SK-N-SH (cell line): ENCODE measurements around the gene OGFOD3. TPM values are rescaled to one million over a fixed set of nuclear protein-coding genes. Genes with fewer than 3 reads are reported as not detected.

ENCODE experiments used
- CTCF ChIA-PET: fragments of 300-600, 350-600 bp; formaldehyde crosslinking; extraction: SDS; loops from one replicate; lab custom pipeline; 2021; lab: Yijun Ruan, JAX
- POLR2A ChIA-PET: fragments of 350-600 bp; sonication (Branson Sonifier 250); formaldehyde crosslinking; extraction: SDS; loops from one replicate; lab custom pipeline; 2020; ENCODE audit warnings: antibody characterized with exemption, inconsistent platforms; lab: Yijun Ruan, JAX
- DNase-seq: peaks from one replicate; pipeline ENCODE4 v3.0.0; 2012
- H2AFZ ChIP-seq: fragments of 200-600 bp; sonication (generic); 2 replicates; pipeline ENCODE4 v1.8.1; 2016; ENCODE audit warnings: antibody characterized with exemption, mild to moderate bottlenecking, low read depth
- H3F3A ChIP-seq: fragments of 200-600 bp; sonication (generic); replicated peaks from 2 replicates; pipeline ENCODE3; 2016; ENCODE audit warnings: antibody characterized with exemption, mild to moderate bottlenecking; ENCODE audit not compliant: insufficient read depth
- H3K27ac ChIP-seq, 2 experiments: fragments of 200-500 bp in 1 of 2; fragments of 200-600 bp in 1 of 2; sonication (Bioruptor generic) in 1 of 2; sonication (generic), shearing (Covaris generic) in 1 of 2; 2 replicates each; pipeline versions ENCODE4 v1.5.1 to v1.6.1; 2014 to 2016; ENCODE audit warnings: low read depth in 2 of 2, inconsistent platforms in 1 of 2, low read length in 1 of 2, mild to moderate bottlenecking in 1 of 2, mixed read lengths in 1 of 2
- H3K27me3 ChIP-seq: fragments of 200-600 bp; sonication (generic), shearing (Covaris generic); 2 replicates; pipeline ENCODE4 v1.6.1; 2016; ENCODE audit warnings: mixed run types; ENCODE audit not compliant: insufficient read depth
- H3K36me3 ChIP-seq, 2 experiments: fragments of 200-500 bp in 1 of 2; fragments of 200-600 bp in 1 of 2; sonication (Bioruptor generic) in 1 of 2; sonication (generic) in 1 of 2; replicated peaks in 1 of 2; 2 replicates each; pipeline versions ENCODE3 to v1.5.1; 2014 to 2016; ENCODE audit warnings: low read length in 1 of 2, mild to moderate bottlenecking in 1 of 2; ENCODE audit not compliant: insufficient read depth in 2 of 2, control insufficient read depth in 1 of 2
- H3K4me1 ChIP-seq, 2 experiments: fragments of 200-500 bp in 1 of 2; fragments of 200-600 bp in 1 of 2; sonication (Bioruptor generic) in 1 of 2; sonication (generic), shearing (Covaris generic) in 1 of 2; 2 replicates each; pipeline versions ENCODE4 v1.5.1 to v1.6.1; 2014 to 2016; ENCODE audit warnings: low read depth in 1 of 2, low read length in 1 of 2, mixed run types in 1 of 2; ENCODE audit not compliant: insufficient read depth in 2 of 2, control insufficient read depth in 1 of 2
- H3K4me2 ChIP-seq: fragments of 200-600 bp; sonication (generic), shearing (Covaris generic); 2 replicates; pipeline ENCODE4 v1.6.1; 2017; ENCODE audit warnings: mixed run types
- H3K4me3 ChIP-seq, 2 experiments: fragments of 200-500 bp in 1 of 2; fragments of 200-600 bp in 1 of 2; sonication (Bioruptor generic) in 1 of 2; sonication (generic), shearing (Covaris generic) in 1 of 2; 2 replicates each; pipeline versions ENCODE4 v1.5.1 to v1.8.1; 2014 to 2016; ENCODE audit warnings: low read depth in 2 of 2, inconsistent platforms in 1 of 2, low read length in 1 of 2, mild to moderate bottlenecking in 1 of 2, mixed read lengths in 1 of 2, moderate library complexity in 1 of 2
- H3K79me2 ChIP-seq: fragments of 200-600 bp; sonication (generic); 2 replicates; pipeline ENCODE4 v1.8.1; 2017; ENCODE audit warnings: mild to moderate bottlenecking; ENCODE audit not compliant: insufficient read depth
- H3K9ac ChIP-seq: fragments of 200-600 bp; sonication (generic); 2 replicates; pipeline ENCODE4 v1.6.1; 2017; ENCODE audit warnings: mixed run types
- H3K9me2 ChIP-seq: fragments of 200-600 bp; sonication (generic); 2 replicates; pipeline ENCODE4 v1.6.1; 2017; ENCODE audit warnings: mixed run types
- H3K9me3 ChIP-seq: fragments of 200-600 bp; sonication (generic); 2 replicates; pipeline ENCODE4 v1.6.1; 2017; ENCODE audit warnings: mixed run types, mild to moderate bottlenecking, moderate library complexity
- H4K20me1 ChIP-seq: fragments of 200-600 bp; sonication (generic); 2 replicates; pipeline ENCODE4 v1.6.1; 2017; ENCODE audit warnings: mild to moderate bottlenecking, mixed run types; ENCODE audit not compliant: insufficient read depth
- CHD2 ChIP-seq: fragments of 150-350 bp; IDR thresholded peaks from 2 replicates; pipeline ENCODE4 v1.6.1; 2018; ENCODE audit warnings: low read length; ENCODE audit not compliant: partially characterized antibody
- CTCF ChIP-seq: fragments of 200-600 bp; sonication (generic); IDR thresholded peaks from 2 replicates; pipeline ENCODE4 v1.6.1; 2017; ENCODE audit warnings: antibody characterized with exemption, mild to moderate bottlenecking, moderate library complexity
- GABPA ChIP-seq: IDR thresholded peaks from 2 replicates; pipeline ENCODE4 v1.4.0; 2012; ENCODE audit warnings: low read depth, mild to moderate bottlenecking
- JUND ChIP-seq: IDR thresholded peaks from 2 replicates; pipeline ENCODE4 v1.4.0; 2012
- MAX ChIP-seq: IDR thresholded peaks from 2 replicates; pipeline ENCODE4 v1.4.0; 2012; ENCODE audit warnings: low read depth
- POLR2AphosphoS5 ChIP-seq: IDR thresholded peaks from 2 replicates; pipeline ENCODE4 v1.6.1; 2012; ENCODE audit warnings: low read depth, low read length
- RCOR1 ChIP-seq: fragments of 150-350 bp; IDR thresholded peaks from 2 replicates; pipeline ENCODE4 v1.6.1; 2017; ENCODE audit warnings: antibody characterized with exemption, low read length
- RFX5 ChIP-seq: IDR thresholded peaks from 2 replicates; pipeline ENCODE4 v1.6.1; 2012; ENCODE audit warnings: mild to moderate bottlenecking, improper control_type of control experiment, low read length
- RXRA ChIP-seq: IDR thresholded peaks from 2 replicates; pipeline ENCODE4 v1.4.0; 2012; ENCODE audit warnings: low read depth, mild to moderate bottlenecking, borderline replicate concordance
- SMC3 ChIP-seq: IDR thresholded peaks from 2 replicates; pipeline ENCODE4 v1.6.1; 2012; ENCODE audit warnings: low read depth, low read length, improper control_type of control experiment
- TAF1 ChIP-seq: IDR thresholded peaks from 2 replicates; pipeline ENCODE4 v1.6.1; 2012; ENCODE audit warnings: low read depth, mild to moderate bottlenecking, low read length, moderate library complexity, borderline replicate concordance
- TCF12 ChIP-seq: IDR thresholded peaks from 2 replicates; pipeline ENCODE4 v1.4.0; 2012
- USF2 ChIP-seq: fragments of 150-350 bp; IDR thresholded peaks from 2 replicates; pipeline ENCODE4 v1.6.1; 2017; ENCODE audit warnings: antibody characterized with exemption, low read length, low read depth, borderline replicate concordance
- WGBS: methylation state at CpG from one replicate; pipeline ENCODE4 v1.1.6; 2017; ENCODE audit warnings: low lambda C conversion rate; 5-methylcytosine and 5-hydroxymethylcytosine counted together
- polyA plus RNA-seq, 3 experiments: library from polyadenylated mRNA; depleted of rRNA; stranded (reverse); fragments of >200 nt; gene quantifications; 2 replicates each; pipeline ENCODE4 v1.2.3, GENCODE V29; 2012

OGFOD3 gene
- polyA plus RNA-seq, 1 of the 3 experiments (the other 2 are of a cell fraction): 68.2 TPM

- Histone ChIP-seq H3K4me3 (no peak overlapping the region), H3K27me3 (no peaks in the 10 kb centered on the region), H3K27ac (no peak overlapping the region), H3K9me3 (no peaks in the 10 kb centered on the region), H3K9ac (no peak overlapping the region), H3K9me2 (no peaks in the 10 kb centered on the region), H4K20me1 (peaks cover 55% of the 10 kb centered on the region), H3K36me3 (peaks cover 3 to 6% of the 10 kb centered on the region in 2 experiments), H3F3A (peaks cover 8% of the 10 kb centered on the region), H3K4me1 (peaks cover 0 to 13% of the 10 kb centered on the region in 2 experiments; a peak in 2 of 4 replicates), H3K79me2 (peaks cover 19% of the 10 kb centered on the region), H2AFZ (no peak overlapping the region), H3K4me2 (no peak overlapping the region)
- ChIA-PET CTCF (interaction anchor here (0.6 to 11.3 kb wide), 12 partner anchors 16 to 210 kb away, joined by 3 to 124 read pairs (median 7); partner anchors contain the start of gene TEX19), POLR2A (no interaction called here)
- no peak for TF ChIP-seq TCF12
- no peak for TF ChIP-seq MAX
- no peak for TF ChIP-seq CTCF
- TF ChIP-seq SMC3: no peak
- no peak for TF ChIP-seq TAF1
- no peak for TF ChIP-seq CHD2
- DNase-seq: no peak
- WGBS: 92% methylated on average over 9 of the region's 9 CpGs
Measured at GRCh38 chr17:82415786-82416185, 2.6 kb downstream of the OGFOD3 start.

- no peak overlapping the region for H3K4me2 ChIP-seq
- H3K9me3 ChIP-seq: no peaks in the 10 kb centered on the region
- H3K36me3 ChIP-seq: peaks cover 3 to 5% of the 10 kb centered on the region in 2 experiments
- peaks cover 19% of the 10 kb centered on the region for H3K79me2 ChIP-seq
- DNase-seq: no peak
- TF ChIP-seq RCOR1 (no peak), POLR2AphosphoS5 (no peak), USF2 (no peak), GABPA (no peak), RFX5 (no peak), TAF1 (no peak), RXRA (no peak), JUND (no peak)
- H3K27me3 ChIP-seq: no peaks in the 10 kb centered on the region
- POLR2A ChIA-PET: no interaction called here
- H3K9me2 ChIP-seq: no peaks in the 10 kb centered on the region
- H3K4me1 ChIP-seq: peaks cover 0 to 13% of the 10 kb centered on the region in 2 experiments; a peak in 2 of 4 replicates
- H4K20me1 ChIP-seq: peaks cover 55% of the 10 kb centered on the region
- CTCF ChIA-PET: interaction anchor here (0.8 to 11.3 kb wide), 16 partner anchors 13 to 116 kb away, joined by 3 to 124 read pairs (median 8); partner anchors contain the start of genes SECTM1 and TEX19
- no peak overlapping the region for H3K9ac ChIP-seq
- H3F3A ChIP-seq: peaks cover 8% of the 10 kb centered on the region
- H3K4me3 ChIP-seq: no peak overlapping the region
- no peak overlapping the region for H3K27ac ChIP-seq
- 94% methylated on average over 25 of the region's 26 CpGs for WGBS
- H2AFZ ChIP-seq: no peak overlapping the region
Measured at GRCh38 chr17:82415336-82415735, 3.0 kb downstream of the OGFOD3 start.
